Peyer's patch (tissue), 4 donors: ENCODE results near the gene USP17L22. TPM values are rescaled to one million over a fixed set of nuclear protein-coding genes. Genes with fewer than 3 reads are reported as not detected.

Experiments
- total RNA-seq, 4 donors: library from RNA; depleted of rRNA; stranded (reverse); fragments of >200 nt; gene quantifications; one replicate each; pipeline ENCODE4 v1.1.0, GENCODE V29; 2016

Gene USP17L22
- total RNA-seq, 4 donors from 2014 or later: not detected

Other genes with a start within 250 kb of the USP17L22 start
- gene FAM90A26, start 97.2 kb upstream of the USP17L22 start, total RNA-seq: not detected
- gene USP17L10, start 57.0 kb upstream of the USP17L22 start, total RNA-seq: not detected
- gene USP17L11, start 52.2 kb upstream of the USP17L22 start, total RNA-seq: not detected
- not detected for gene USP17L12, start 47.5 kb upstream of the USP17L22 start, total RNA-seq
- gene USP17L13, start 42.7 kb upstream of the USP17L22 start, total RNA-seq: not detected
- not detected for gene USP17L15, start 33.2 kb upstream of the USP17L22 start, total RNA-seq
- not detected for gene USP17L17, start 23.7 kb upstream of the USP17L22 start, total RNA-seq
- not detected for gene USP17L18, start 19.0 kb upstream of the USP17L22 start, total RNA-seq
- not detected for gene USP17L19, start 14.2 kb upstream of the USP17L22 start, total RNA-seq
- not detected for gene USP17L20, start 9.5 kb upstream of the USP17L22 start, total RNA-seq
- not detected for gene USP17L21, start 4.7 kb upstream of the USP17L22 start, total RNA-seq
- not detected for gene USP17L24, start 57.5 kb downstream of the USP17L22 start, total RNA-seq
- not detected for gene USP17L25, start 62.3 kb downstream of the USP17L22 start, total RNA-seq
- not detected for gene USP17L26, start 67.0 kb downstream of the USP17L22 start, total RNA-seq
- gene USP17L5, start 71.8 kb downstream of the USP17L22 start, total RNA-seq: not detected
- not detected for gene USP17L27, start 76.5 kb downstream of the USP17L22 start, total RNA-seq
- gene USP17L28, start 81.3 kb downstream of the USP17L22 start, total RNA-seq: not detected
- not detected for gene USP17L29, start 86.0 kb downstream of the USP17L22 start, total RNA-seq
- gene USP17L30, start 95.5 kb downstream of the USP17L22 start, total RNA-seq: not detected
- not detected for gene DEFB131A, start 176.8 kb downstream of the USP17L22 start, total RNA-seq